CD4-positive, alpha-beta T cell treated with Interleukin-6 at 100 ng/mL for 8 hours (primary cell): ENCODE measurements around the gene RFX7.
A peak's percentile ranks its signal among the peaks of the same experiment; 100 is the strongest.
"Not testable (repeated sequence)": the region's sequence is repeated elsewhere in the genome, so short reads cannot be mapped to it uniquely, and the experiment has no call there.

ENCODE experiments used
- DNase-seq: peaks from one replicate; pipeline ENCODE4 v3.0.0-alpha.2; 2020; ENCODE audit warnings: mixed read lengths, low spot score

RFX7 gene

GRCh38 chr15:56243163-56244037, at the start of gene RFX7:
RFX7 (minus strand) TSS chr15:56243879; CDS start chr15:56243285, 594 bp downstream.
- DNase-seq: peak; percentile 73

GRCh38 chr15:56292546-56293316, 49.1 kb upstream of the RFX7 start:
- no peak for DNase-seq

GRCh38 chr15:56291741-56292140, 48.1 kb upstream of the RFX7 start:
- DNase-seq: no peak

- DNase-seq: no peak
Measured at GRCh38 chr15:56286213-56286612, 42.5 kb upstream of the RFX7 start.

GRCh38 chr15:56281145-56281544, 37.5 kb upstream of the RFX7 start:
- DNase-seq: no peak

- no peak for DNase-seq
Measured at GRCh38 chr15:56273724-56274123, 30.0 kb upstream of the RFX7 start.

GRCh38 chr15:56272454-56272853, 28.8 kb upstream of the RFX7 start:
- no peak for DNase-seq

- DNase-seq: not testable (repeated sequence)
Measured at GRCh38 chr15:56266465-56266864, 22.8 kb upstream of the RFX7 start.

- DNase-seq: no peak
Measured at GRCh38 chr15:56261854-56262509, 18.3 kb upstream of the RFX7 start.

- DNase-seq: not testable (repeated sequence)
Measured at GRCh38 chr15:56257306-56257705, 13.6 kb upstream of the RFX7 start.

- DNase-seq: no peak
Measured at GRCh38 chr15:56254265-56254664, 10.6 kb upstream of the RFX7 start.

GRCh38 chr15:56252386-56252785, 8.7 kb upstream of the RFX7 start:
- DNase-seq: no peak

GRCh38 chr15:56251315-56252095, 7.8 kb upstream of the RFX7 start:
- DNase-seq: no peak

- no peak for DNase-seq
Measured at GRCh38 chr15:56250626-56251025, 6.9 kb upstream of the RFX7 start.

- DNase-seq: no peak
Measured at GRCh38 chr15:56249092-56249491, 5.4 kb upstream of the RFX7 start.

- DNase-seq: no peak
Measured at GRCh38 chr15:56248311-56248992, 4.8 kb upstream of the RFX7 start.

- DNase-seq: no peak
Measured at GRCh38 chr15:56247266-56247665, 3.6 kb upstream of the RFX7 start.

GRCh38 chr15:56245871-56246814, 2.5 kb upstream of the RFX7 start:
- DNase-seq: peak; percentile 88

- peak; percentile 6 for DNase-seq
Measured at GRCh38 chr15:56244811-56245576, 1.3 kb upstream of the RFX7 start.
